KOPT-K1 (cell line): Measurements from ENCODE around the gene PRR18.

Experiments
- H3K27ac ChIP-seq: fragments of 200-600 bp; sonication (generic); 2 replicates; pipeline ENCODE4 v1.5.1; 2016; ENCODE audit warnings: antibody characterized with exemption, mild to moderate bottlenecking, low read depth, low read length; ENCODE audit not compliant: poor library complexity, severe bottlenecking
- H3K36me3 ChIP-seq: fragments of 200-600 bp; sonication (generic); 2 replicates; pipeline ENCODE4 v1.5.1; 2017; ENCODE audit warnings: antibody characterized with exemption, mild to moderate bottlenecking, low read length, moderate library complexity; ENCODE audit not compliant: insufficient read depth
- H3K9me3 ChIP-seq: fragments of 200-600 bp; sonication (generic); 2 replicates; pipeline ENCODE4 v1.5.1; 2017; ENCODE audit warnings: antibody characterized with exemption, low read length, mild to moderate bottlenecking; ENCODE audit not compliant: insufficient read depth, poor library complexity, severe bottlenecking

Gene PRR18

DNA sequence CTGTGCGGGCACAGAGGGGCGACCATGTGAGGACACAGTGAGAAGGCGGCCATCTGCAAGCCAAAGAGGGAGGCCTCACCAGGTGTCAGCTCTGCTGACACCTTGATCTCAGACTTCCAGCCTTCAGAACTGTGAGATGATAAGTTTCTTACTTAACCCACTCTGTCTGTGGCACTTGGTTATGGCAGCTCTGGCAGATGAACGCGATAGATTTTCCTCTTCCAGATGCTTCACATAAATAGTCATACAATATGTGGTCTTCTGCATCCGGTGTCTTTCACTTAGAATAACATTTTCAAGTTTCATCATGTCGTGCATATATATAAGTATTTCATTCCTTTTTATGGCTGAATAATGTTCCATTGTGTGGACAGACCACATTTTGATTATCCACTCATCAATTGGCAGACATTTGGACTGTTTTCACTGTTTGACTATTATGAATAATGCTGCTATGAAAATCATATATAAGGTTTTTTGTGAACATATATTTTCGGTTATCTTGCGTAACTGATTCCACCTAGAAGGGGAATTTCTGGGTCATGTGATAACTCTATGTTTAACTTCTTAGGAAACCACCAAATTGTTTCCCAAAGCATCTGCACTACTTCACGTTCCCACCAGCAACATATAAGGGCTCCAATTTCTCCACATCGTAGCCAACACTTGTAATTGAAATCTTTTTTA is 30.2 kb downstream of the PRR18 start:
- Histone ChIP-seq H3K27ac (no peak overlapping the region), H3K9me3 (no peaks in the 10 kb centered on the region), H3K36me3 (no peaks in the 10 kb centered on the region)

GRCh38 chr6:166277018-166277417 is 31.2 kb downstream of the PRR18 start:
- Histone ChIP-seq H3K27ac (no peak overlapping the region), H3K36me3 (no peaks in the 10 kb centered on the region), H3K9me3 (no peaks in the 10 kb centered on the region)

- Histone ChIP-seq H3K36me3 (no peaks in the 10 kb centered on the region), H3K9me3 (no peaks in the 10 kb centered on the region), H3K27ac (no peak overlapping the region)
These were observed 32.5 kb downstream of the PRR18 start for GRCh38 chr6:166275714-166276166.

DNA sequence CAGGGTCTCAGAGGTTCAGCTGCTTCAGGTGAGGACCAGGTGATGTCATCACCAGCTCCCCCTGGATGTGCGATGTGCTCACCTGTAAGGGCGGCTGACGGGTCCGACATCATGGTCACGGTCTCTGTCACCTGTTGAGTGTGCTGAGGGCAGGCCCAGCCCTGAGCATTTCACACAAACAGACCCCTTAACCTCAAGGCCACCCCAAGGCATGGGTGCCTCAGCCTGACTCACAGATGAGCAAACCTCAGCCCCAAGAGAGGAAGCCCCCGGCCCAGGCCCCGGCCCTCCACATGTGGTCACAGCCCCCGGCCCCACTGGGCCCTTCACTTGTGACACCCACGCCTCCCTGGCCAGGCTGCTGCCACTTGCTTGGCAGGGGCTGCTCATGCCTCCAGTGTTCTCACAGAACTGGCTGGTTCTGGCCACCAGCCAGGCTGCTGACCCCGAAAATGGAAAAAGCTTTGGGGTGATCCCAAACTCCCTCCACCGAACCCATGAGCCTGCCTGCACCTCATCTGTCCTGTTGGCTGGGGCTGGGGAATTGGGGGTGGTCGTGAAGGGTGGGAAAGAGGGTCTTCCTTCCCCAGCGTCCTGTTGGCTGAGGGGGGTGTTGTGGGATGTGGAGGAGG is 33.3 kb downstream of the PRR18 start:
- H3K9me3 ChIP-seq, result no peaks in the 10 kb centered on the region
- no peaks in the 10 kb centered on the region for H3K36me3 ChIP-seq
- H3K27ac ChIP-seq, result no peak overlapping the region

DNA sequence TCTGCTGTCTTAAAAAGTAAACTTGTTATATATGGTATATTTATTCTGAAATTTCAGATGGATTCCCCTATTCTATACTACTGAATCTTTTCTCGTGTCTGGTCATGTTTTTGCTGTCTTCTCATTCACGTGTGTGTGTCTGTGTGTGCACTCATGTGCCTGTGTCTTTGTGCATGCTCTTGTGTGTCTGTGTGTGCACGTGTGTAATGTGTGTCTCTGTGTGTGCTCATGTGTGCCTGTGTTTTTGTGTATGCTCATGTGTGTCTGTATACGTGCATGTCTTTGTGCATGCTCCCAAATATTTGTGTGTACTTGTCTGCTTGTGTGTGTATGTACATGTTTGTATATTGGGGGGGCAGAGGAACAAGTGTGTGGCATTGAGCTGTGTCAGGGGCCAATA is 34.0 kb downstream of the PRR18 start:
- no peaks in the 10 kb centered on the region for H3K9me3 ChIP-seq
- no peaks in the 10 kb centered on the region for H3K36me3 ChIP-seq
- no peak overlapping the region for H3K27ac ChIP-seq

- Histone ChIP-seq H3K36me3 (no peaks in the 10 kb centered on the region), H3K9me3 (no peaks in the 10 kb centered on the region), H3K27ac (no peak overlapping the region)
These were observed 36.8 kb downstream of the PRR18 start for GRCh38 chr6:166271376-166271765.

DNA sequence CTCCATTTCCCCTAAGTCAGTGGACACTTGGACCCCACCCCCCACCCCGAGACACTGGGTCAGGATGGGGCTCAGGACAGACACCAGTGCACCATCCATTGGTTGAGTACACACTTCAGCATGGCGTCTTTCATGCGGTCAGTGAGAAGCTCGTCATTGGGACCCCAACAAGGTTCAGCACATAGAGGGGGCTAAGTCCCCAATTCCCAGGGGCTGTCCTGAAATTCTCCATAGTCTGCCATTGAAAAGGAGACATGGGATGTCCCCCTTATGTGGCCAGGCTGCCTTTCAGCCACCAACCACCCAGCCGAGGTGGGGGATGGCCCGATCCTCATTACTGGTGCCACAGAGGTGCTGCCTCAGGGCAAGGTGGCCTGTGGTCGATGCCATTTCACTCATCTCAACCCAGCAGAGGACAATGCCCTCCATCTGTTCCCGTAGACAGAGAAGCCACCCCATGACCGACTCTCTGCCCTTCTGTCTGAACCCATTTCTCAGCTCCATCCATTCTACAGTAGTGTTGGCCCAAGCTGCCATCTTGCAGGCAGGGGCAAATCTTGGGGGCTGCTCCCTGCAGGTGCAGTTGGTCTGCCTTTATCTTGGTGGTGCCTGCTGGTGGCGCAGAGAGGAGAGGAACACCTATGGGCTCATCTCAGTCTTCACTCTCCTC is 37.4 kb downstream of the PRR18 start:
- no peaks in the 10 kb centered on the region for H3K9me3 ChIP-seq
- no peak overlapping the region for H3K27ac ChIP-seq
- no peaks in the 10 kb centered on the region for H3K36me3 ChIP-seq

DNA sequence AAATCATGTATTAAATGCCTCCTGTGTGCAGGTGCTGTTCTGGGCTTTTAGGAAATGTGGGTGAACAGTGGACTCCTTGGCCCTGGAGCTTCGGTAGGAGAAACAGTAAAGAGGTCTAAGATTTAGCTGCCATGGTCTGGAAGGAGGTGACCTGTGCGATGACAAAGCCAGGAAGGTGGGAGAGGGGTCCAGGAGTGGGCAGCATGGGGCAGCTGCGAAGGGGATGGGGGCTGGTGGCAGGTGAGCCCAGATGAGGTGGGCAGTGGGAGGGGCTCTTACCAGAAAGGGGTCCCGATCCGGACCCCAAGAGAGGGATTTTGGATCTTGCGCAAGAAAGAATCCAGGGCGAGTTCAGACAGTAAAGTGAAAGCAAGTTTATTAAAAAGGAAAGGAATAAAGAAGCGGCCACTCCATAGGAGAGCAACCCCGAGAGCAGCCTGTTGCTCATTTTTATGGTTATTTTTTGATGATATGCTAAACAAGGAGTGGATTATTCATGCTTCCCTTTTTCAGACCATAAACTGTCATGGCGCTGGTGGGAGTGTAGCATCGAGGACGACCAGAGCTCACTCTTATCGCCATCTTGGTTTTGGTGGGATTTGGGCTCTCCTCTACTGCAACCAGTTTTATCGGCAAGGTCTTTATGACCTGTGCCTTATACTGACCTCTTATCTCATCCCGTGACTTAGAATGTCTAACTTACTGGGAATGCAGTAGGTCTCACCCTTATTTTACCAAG is 38.7 kb downstream of the PRR18 start:
- Histone ChIP-seq H3K27ac (no peak overlapping the region), H3K9me3 (no peaks in the 10 kb centered on the region), H3K36me3 (no peaks in the 10 kb centered on the region)

- H3K9me3 ChIP-seq, result no peaks in the 10 kb centered on the region
- H3K27ac ChIP-seq, result no peak overlapping the region
- no peaks in the 10 kb centered on the region for H3K36me3 ChIP-seq
These were observed 39.8 kb downstream of the PRR18 start for GRCh38 chr6:166268431-166268830.

- Histone ChIP-seq H3K9me3 (no peaks in the 10 kb centered on the region), H3K36me3 (no peaks in the 10 kb centered on the region), H3K27ac (no peak overlapping the region)
These were observed 40.7 kb downstream of the PRR18 start for GRCh38 chr6:166267526-166267925.

- no peaks in the 10 kb centered on the region for H3K36me3 ChIP-seq
- H3K27ac ChIP-seq, result no peak overlapping the region
- H3K9me3 ChIP-seq, result no peaks in the 10 kb centered on the region
These were observed 41.9 kb downstream of the PRR18 start for GRCh38 chr6:166266336-166266735.

DNA sequence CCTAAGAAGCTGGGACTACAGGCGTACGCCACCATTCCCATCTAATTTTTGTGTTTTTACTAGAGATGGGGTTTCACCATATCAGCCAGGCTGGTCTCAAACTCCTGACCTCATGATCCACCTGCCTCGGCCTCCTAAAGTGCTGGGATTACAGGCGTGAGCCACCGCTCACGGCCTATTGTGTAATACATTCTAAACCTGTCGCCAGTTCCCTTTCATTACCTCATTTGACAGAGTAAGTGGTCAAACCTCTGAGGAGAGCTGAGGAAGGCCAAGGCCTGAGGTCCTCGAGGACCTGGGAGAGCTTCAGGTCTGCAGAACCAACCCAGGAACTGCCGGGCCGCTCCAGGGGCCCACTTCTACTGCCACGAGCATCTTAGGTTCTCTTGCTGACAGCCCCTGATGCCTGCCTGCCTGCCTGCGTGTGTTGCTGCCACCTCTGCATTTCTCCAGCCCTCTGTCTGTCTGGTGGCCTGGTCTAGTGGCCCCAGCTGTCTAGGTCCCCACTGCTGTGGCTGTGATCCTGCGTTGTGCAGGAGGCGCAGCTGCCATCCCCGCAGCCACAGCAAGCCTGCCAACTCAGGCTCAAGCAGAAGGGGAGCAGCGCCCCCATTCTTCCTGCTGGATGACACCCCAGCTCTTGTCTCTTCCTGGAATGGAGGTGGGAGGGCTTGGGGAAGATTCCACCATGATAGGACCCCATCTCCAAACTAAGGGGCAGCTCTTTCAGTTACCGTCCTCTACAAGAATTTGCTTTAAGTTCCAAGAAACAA is 45.3 kb downstream of the PRR18 start:
- H3K27ac ChIP-seq, result no peak overlapping the region
- H3K36me3 ChIP-seq, result no peaks in the 10 kb centered on the region
- H3K9me3 ChIP-seq, result no peaks in the 10 kb centered on the region

GRCh38 chr6:166259296-166259977 is 48.8 kb downstream of the PRR18 start:
- Histone ChIP-seq H3K36me3 (no peaks in the 10 kb centered on the region), H3K27ac (peak overlapping the region; percentile 89), H3K9me3 (no peaks in the 10 kb centered on the region)

GRCh38 chr6:166258854-166259276 is 49.3 kb downstream of the PRR18 start:
- H3K9me3 ChIP-seq, result no peaks in the 10 kb centered on the region
- no peaks in the 10 kb centered on the region for H3K36me3 ChIP-seq
- peak overlapping the region; percentile 89 for H3K27ac ChIP-seq
